NCI-H510A treated with DMSO at 0.1 percent for 48 hours (cell line): ENCODE measurements around the gene TFB1M.
"Not testable (repeated sequence)": the region's sequence is repeated elsewhere in the genome, so short reads cannot be mapped to it uniquely, and the experiment has no call there.

Experiments used
- DNase-seq: peaks from one replicate; lab custom pipeline; 2025; lab: John Stamatoyannopoulos, UW

TFB1M gene

GRCh38 chr6:155329460-155330132, 15.3 kb upstream of the TFB1M start:
- DNase-seq: no peak

GRCh38 chr6:155328539-155329459, 14.5 kb upstream of the TFB1M start:
- DNase-seq: peak; percentile 77

GRCh38 chr6:155328074-155328538, 13.8 kb upstream of the TFB1M start:
- no peak for DNase-seq

- DNase-seq: peak; percentile 76
Observed at GRCh38 chr6:155327326-155328073, 13.2 kb upstream of the TFB1M start.

GRCh38 chr6:155325700-155326516, 11.6 kb upstream of the TFB1M start:
- no peak for DNase-seq

GRCh38 chr6:155324993-155325392, 10.7 kb upstream of the TFB1M start:
- DNase-seq: no peak

- DNase-seq: no peak
Observed at GRCh38 chr6:155324172-155324571, 9.9 kb upstream of the TFB1M start.

GRCh38 chr6:155319902-155320301, 5.6 kb upstream of the TFB1M start:
- DNase-seq: no peak

GRCh38 chr6:155317186-155317585, 2.9 kb upstream of the TFB1M start:
- no peak for DNase-seq

- DNase-seq: no peak
Observed at GRCh38 chr6:155316419-155316818, 2.1 kb upstream of the TFB1M start.

- no peak for DNase-seq
Observed at GRCh38 chr6:155315516-155315871, 1.2 kb upstream of the TFB1M start.

GRCh38 chr6:155314773-155315515, 660 bp upstream of the TFB1M start:
- peak; percentile 85 for DNase-seq

GRCh38 chr6:155313602-155314091, 637 bp downstream of the TFB1M start:
- DNase-seq: peak; percentile 15

GRCh38 chr6:155312950-155313349, 1.3 kb downstream of the TFB1M start:
- DNase-seq: not testable (repeated sequence)

- no peak for DNase-seq
Observed at GRCh38 chr6:155311583-155311982, 2.7 kb downstream of the TFB1M start.

- no peak for DNase-seq
Observed at GRCh38 chr6:155311086-155311485, 3.2 kb downstream of the TFB1M start.

GRCh38 chr6:155310596-155310995, 3.7 kb downstream of the TFB1M start:
- DNase-seq: no peak

- no peak for DNase-seq
Observed at GRCh38 chr6:155309150-155309549, 5.1 kb downstream of the TFB1M start.

GRCh38 chr6:155306958-155307357, 7.3 kb downstream of the TFB1M start:
- DNase-seq: no peak

GRCh38 chr6:155303361-155303870, 10.9 kb downstream of the TFB1M start:
- no peak for DNase-seq
